Measurements from ENCODE around the gene KIF19. TPM values are rescaled to one million over a fixed set of nuclear protein-coding genes. Genes with fewer than 3 reads are reported as not detected.

Gene KIF19
- total and polyA plus RNA-seq, 2 donors (not counting 1 experiment from before 2014, with no cell fraction given): not detected

DNA sequence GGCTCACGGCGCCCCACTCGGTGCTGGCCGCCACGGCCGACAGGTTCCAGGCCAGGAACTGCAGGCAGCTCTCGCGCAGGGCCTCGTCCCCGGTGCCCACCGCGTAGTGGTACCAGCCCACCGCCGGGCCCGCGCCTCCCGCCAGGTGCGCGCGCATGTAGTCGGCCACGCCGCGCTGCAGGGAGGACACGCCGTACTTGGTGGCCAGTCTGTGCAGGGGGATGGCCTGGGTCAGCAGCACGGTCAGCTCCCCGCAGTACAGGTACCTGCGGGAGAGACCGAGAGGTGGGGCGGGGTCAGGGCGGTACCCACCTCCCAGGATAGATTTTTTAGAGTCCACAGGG is 31.4 kb downstream of the KIF19 start:
- H4K20me1 ChIP-seq (ENCODE audit: control insufficient read depth, insufficient read depth, low read length, poor library complexity, severe bottlenecking): no peaks in the 10 kb centered on the region
- peaks cover 0 to 74% (median 16%) of the 10 kb centered on the region in 4 experiments for H3K27me3 ChIP-seq (replicated peaks in 1 of 4; ENCODE audit: control extremely low read depth in 1 of 4, control insufficient read depth in 3 of 4, insufficient read depth in 4 of 4, low read length in 3 of 4)
- H3K79me2 ChIP-seq (ENCODE audit: control insufficient read depth, insufficient read depth, low read length): no peaks in the 10 kb centered on the region
- H3K27ac ChIP-seq (ENCODE audit: low read length in 2 of 2): no peak overlapping the region
- Mint-ChIP-seq H3K27ac (no peak overlapping the region), H3K4me3 (no peak overlapping the region), H3K27me3 (peaks cover 58% of the 10 kb centered on the region), H3K9me3 (ENCODE audit: insufficient read depth) (no peaks in the 10 kb centered on the region), H3K4me1 (peaks cover 6% of the 10 kb centered on the region)
- CTCF ChIA-PET: interaction anchor here (3.8 kb wide), 1 partner anchor 11 kb away, joined by 20 read pairs; the partner anchor contains the start of gene GPR142
- WGBS (ENCODE audit: insufficient coverage): 35% methylated on average over 32 of the region's 32 CpGs
- no peak overlapping the region for H2AFZ ChIP-seq (ENCODE audit: insufficient read depth, low read depth, low read length, poor library complexity, severe bottlenecking)
- H3K4me3 ChIP-seq (ENCODE audit: control extremely low read depth in 1 of 5, extremely low read depth in 1 of 5, insufficient read depth in 1 of 5, low read depth in 2 of 5, low read length in 4 of 5): no peak overlapping the region
- no peaks in the 10 kb centered on the region for H3K9me3 ChIP-seq (ENCODE audit: control extremely low read depth in 1 of 3, control insufficient read depth in 2 of 3, insufficient read depth in 1 of 3, low read length in 2 of 3)
- H3K4me2 ChIP-seq (replicated peaks; ENCODE audit: low read depth, low read length, poor library complexity, severe bottlenecking): peak overlapping the region; percentile 43
- H3K9ac ChIP-seq (ENCODE audit: low read length): no peak overlapping the region
- no peak for TF ChIP-seq EZH2 (IDR thresholded peaks at IDR 0.05; ENCODE audit: borderline replicate concordance, insufficient read depth, low read depth, low read length, poor library complexity, severe bottlenecking)
- TF ChIP-seq, protein P1, sequence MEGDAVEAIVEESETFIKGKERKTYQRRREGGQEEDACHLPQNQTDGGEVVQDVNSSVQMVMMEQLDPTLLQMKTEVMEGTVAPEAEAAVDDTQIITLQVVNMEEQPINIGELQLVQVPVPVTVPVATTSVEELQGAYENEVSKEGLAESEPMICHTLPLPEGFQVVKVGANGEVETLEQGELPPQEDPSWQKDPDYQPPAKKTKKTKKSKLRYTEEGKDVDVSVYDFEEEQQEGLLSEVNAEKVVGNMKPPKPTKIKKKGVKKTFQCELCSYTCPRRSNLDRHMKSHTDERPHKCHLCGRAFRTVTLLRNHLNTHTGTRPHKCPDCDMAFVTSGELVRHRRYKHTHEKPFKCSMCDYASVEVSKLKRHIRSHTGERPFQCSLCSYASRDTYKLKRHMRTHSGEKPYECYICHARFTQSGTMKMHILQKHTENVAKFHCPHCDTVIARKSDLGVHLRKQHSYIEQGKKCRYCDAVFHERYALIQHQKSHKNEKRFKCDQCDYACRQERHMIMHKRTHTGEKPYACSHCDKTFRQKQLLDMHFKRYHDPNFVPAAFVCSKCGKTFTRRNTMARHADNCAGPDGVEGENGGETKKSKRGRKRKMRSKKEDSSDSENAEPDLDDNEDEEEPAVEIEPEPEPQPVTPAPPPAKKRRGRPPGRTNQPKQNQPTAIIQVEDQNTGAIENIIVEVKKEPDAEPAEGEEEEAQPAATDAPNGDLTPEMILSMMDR (IDR thresholded peaks at IDR 0.05): no peak
- ATAC-seq (ENCODE audit: low read depth) (no peak), DNase-seq (no peak)
- no peaks in the 10 kb centered on the region for H3K36me3 ChIP-seq (replicated peaks in 1 of 2; ENCODE audit: control extremely low read depth in 1 of 2, control insufficient read depth in 1 of 2, extremely low read depth in 1 of 2, insufficient read depth in 2 of 2, low read length in 1 of 2)
- POLR2A ChIA-PET: no interaction called here
- intact Hi-C loops (cut with micrococcal nuclease): no loop called here
- H3K4me1 ChIP-seq (ENCODE audit: control insufficient read depth in 2 of 2, insufficient read depth in 2 of 2, low read length in 2 of 2): peaks cover 0 to 7% of the 10 kb centered on the region in 2 donors

DNA sequence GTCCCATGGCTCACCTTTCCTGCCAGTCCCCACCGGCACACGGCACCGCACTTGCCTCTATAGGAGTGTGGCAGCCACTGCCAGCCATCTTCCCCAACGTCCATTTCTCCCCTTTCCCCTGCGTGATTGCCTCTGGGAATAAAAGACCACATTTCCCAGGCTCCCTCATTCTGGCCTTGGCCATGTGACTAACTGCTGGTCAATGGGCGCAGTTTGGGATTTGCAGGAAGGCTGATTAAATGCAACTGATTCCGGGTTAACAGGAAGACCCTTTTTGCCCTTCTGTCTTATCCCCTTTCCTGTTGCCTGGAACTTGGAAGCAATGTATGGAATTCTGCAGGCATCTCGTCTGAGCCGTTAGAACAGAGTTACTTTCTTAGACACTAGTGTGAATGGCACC is 32.7 kb downstream of the KIF19 start:
- POLR2A ChIA-PET: no interaction called here
- no peak overlapping the region for H3K4me3 ChIP-seq (ENCODE audit: control extremely low read depth in 1 of 5, extremely low read depth in 1 of 5, insufficient read depth in 1 of 5, low read depth in 2 of 5, low read length in 4 of 5)
- H3K4me1 Mint-ChIP-seq: peaks cover 5% of the 10 kb centered on the region
- DNase-seq: no peak
- H3K27me3 ChIP-seq (replicated peaks in 1 of 4; ENCODE audit: control extremely low read depth in 1 of 4, control insufficient read depth in 3 of 4, insufficient read depth in 4 of 4, low read length in 3 of 4): peaks cover 0 to 62% (median 13%) of the 10 kb centered on the region in 4 experiments
- H3K4me1 ChIP-seq (ENCODE audit: control insufficient read depth in 2 of 2, insufficient read depth in 2 of 2, low read length in 2 of 2): peaks cover 0 to 7% of the 10 kb centered on the region in 2 donors
- WGBS (ENCODE audit: insufficient coverage): 95% methylated on average over 5 of the region's 9 CpGs
- peaks cover 50% of the 10 kb centered on the region for H3K27me3 Mint-ChIP-seq
- CTCF ChIA-PET: interaction anchor here (3.8 kb wide), 1 partner anchor 10 kb away, joined by 20 read pairs; the partner anchor contains the start of gene GPR142
- H3K4me3 Mint-ChIP-seq: no peak overlapping the region
- ATAC-seq (ENCODE audit: low read depth): no peak
- H2AFZ ChIP-seq (ENCODE audit: insufficient read depth, low read depth, low read length, poor library complexity, severe bottlenecking): no peak overlapping the region
- H3K9me3 ChIP-seq (ENCODE audit: control extremely low read depth in 1 of 3, control insufficient read depth in 2 of 3, insufficient read depth in 1 of 3, low read length in 2 of 3): no peaks in the 10 kb centered on the region
- no peaks in the 10 kb centered on the region for H3K36me3 ChIP-seq (replicated peaks in 1 of 2; ENCODE audit: control extremely low read depth in 1 of 2, control insufficient read depth in 1 of 2, extremely low read depth in 1 of 2, insufficient read depth in 2 of 2, low read length in 1 of 2)
- no peaks in the 10 kb centered on the region for H4K20me1 ChIP-seq (ENCODE audit: control insufficient read depth, insufficient read depth, low read length, poor library complexity, severe bottlenecking)
- no peak overlapping the region for H3K4me2 ChIP-seq (replicated peaks; ENCODE audit: low read depth, low read length, poor library complexity, severe bottlenecking)
- H3K9me3 Mint-ChIP-seq (ENCODE audit: insufficient read depth): no peaks in the 10 kb centered on the region
- intact Hi-C loops (cut with micrococcal nuclease): no loop called here
- no peak for TF ChIP-seq EZH2 (IDR thresholded peaks at IDR 0.05; ENCODE audit: borderline replicate concordance, insufficient read depth, low read depth, low read length, poor library complexity, severe bottlenecking)
- TF ChIP-seq, protein P1 (IDR thresholded peaks at IDR 0.05): no peak
- no peak overlapping the region for H3K27ac Mint-ChIP-seq
- no peak overlapping the region for H3K9ac ChIP-seq (ENCODE audit: low read length)
- no peaks in the 10 kb centered on the region for H3K79me2 ChIP-seq (ENCODE audit: control insufficient read depth, insufficient read depth, low read length)
- no peak overlapping the region for H3K27ac ChIP-seq (ENCODE audit: low read length in 2 of 2)

All from B cell (primary cell).